Hepatocyte (in vitro differentiated cells): Measurements from ENCODE around the gene P4HTM.

Source experiments
- EZH2 ChIP-seq: fragments of 200-600 bp; sonication (generic); IDR thresholded peaks from 2 replicates; pipeline ENCODE4 v1.6.1; 2016; ENCODE audit warnings: antibody characterized with exemption, mild to moderate bottlenecking, borderline replicate concordance
- EZH2phosphoT487 ChIP-seq: fragments of 200-600 bp; sonication (generic); IDR thresholded peaks from one replicate; pipeline ENCODE4 v1.6.1; 2018; ENCODE audit warnings: antibody characterized with exemption, mild to moderate bottlenecking, low read depth, moderate library complexity; ENCODE audit not compliant: unreplicated experiment, severe bottlenecking
- TF ChIP-seq, protein P1 (sequence below): fragments of 200-600 bp; sonication (generic); IDR thresholded peaks from 2 replicates; pipeline ENCODE4 v1.5.1; 2016; ENCODE audit warnings: antibody characterized with exemption, mild to moderate bottlenecking; ENCODE audit not compliant: poor library complexity

DNA sequence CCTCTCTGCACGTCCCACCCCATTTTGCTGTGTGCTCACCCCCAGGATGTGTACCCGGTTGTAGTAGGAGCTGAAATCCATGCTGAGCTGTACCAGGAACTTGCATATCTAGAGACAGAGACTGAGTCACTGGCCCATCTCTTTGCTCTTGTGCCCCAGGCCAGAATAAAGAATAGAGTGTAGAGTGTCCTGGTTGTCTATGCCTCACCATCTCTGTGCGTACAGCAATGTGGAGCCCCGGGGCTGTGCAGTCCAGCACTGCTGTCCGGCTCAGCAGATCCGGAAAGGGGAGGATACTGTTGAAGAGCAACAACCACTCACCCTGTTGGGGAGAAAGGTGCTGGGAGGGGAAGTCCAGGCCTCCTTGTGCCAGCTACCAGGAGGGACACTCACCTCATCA, 25.7 kb downstream of the P4HTM start:
- TF ChIP-seq, protein P1, sequence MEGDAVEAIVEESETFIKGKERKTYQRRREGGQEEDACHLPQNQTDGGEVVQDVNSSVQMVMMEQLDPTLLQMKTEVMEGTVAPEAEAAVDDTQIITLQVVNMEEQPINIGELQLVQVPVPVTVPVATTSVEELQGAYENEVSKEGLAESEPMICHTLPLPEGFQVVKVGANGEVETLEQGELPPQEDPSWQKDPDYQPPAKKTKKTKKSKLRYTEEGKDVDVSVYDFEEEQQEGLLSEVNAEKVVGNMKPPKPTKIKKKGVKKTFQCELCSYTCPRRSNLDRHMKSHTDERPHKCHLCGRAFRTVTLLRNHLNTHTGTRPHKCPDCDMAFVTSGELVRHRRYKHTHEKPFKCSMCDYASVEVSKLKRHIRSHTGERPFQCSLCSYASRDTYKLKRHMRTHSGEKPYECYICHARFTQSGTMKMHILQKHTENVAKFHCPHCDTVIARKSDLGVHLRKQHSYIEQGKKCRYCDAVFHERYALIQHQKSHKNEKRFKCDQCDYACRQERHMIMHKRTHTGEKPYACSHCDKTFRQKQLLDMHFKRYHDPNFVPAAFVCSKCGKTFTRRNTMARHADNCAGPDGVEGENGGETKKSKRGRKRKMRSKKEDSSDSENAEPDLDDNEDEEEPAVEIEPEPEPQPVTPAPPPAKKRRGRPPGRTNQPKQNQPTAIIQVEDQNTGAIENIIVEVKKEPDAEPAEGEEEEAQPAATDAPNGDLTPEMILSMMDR = no peak
- TF ChIP-seq EZH2phosphoT487 (no peak), EZH2 (no peak)
